Activated T-cell treated with anti-CD3 and anti-CD28 coated beads, Interleukin-2, amount 50 U/mL, for 4 hours (primary cell): Measurements from ENCODE around the gene SYNPO. TPM values are rescaled to one million over a fixed set of nuclear protein-coding genes. Genes with fewer than 3 reads are reported as not detected.
A peak's percentile ranks its signal among the peaks of the same experiment; 100 is the strongest.

Experiments
- ATAC-seq, 2 donors: fragments of 200-7000 bp; cut with Tn5 transposase; one replicate each; pipeline ENCODE4 v1.10.0; 2021
- DNase-seq: peaks from one replicate; pipeline ENCODE4 v3.0.0-alpha.2; 2020
- H3K27me3 Mint-ChIP-seq: one replicate; pipeline ENCODE4 v1.8.0; 2021; ENCODE audit warnings: low read depth, mixed read lengths
- H3K36me3 Mint-ChIP-seq: one replicate; pipeline ENCODE4 v1.8.0; 2022; ENCODE audit warnings: mixed read lengths; ENCODE audit not compliant: insufficient read depth
- H3K4me1 Mint-ChIP-seq: one replicate; pipeline ENCODE4 v1.8.0; 2021; ENCODE audit warnings: low read depth, mixed read lengths
- H3K4me3 Mint-ChIP-seq: one replicate; pipeline ENCODE4 v1.8.0; 2021; ENCODE audit warnings: mild to moderate bottlenecking, moderate library complexity, mixed read lengths
- H3K9me3 Mint-ChIP-seq: one replicate; pipeline ENCODE4 v1.8.0; 2021; ENCODE audit warnings: mixed read lengths
- total RNA-seq, 3 donors: library from RNA; stranded (reverse); gene quantifications; one replicate each; pipeline ENCODE4 v1.2.1, GENCODE V29; 2021

Gene SYNPO
- total RNA-seq, 3 donors from 2014 or later = 0.56 to 1.4 (median 0.79) TPM

DNA sequence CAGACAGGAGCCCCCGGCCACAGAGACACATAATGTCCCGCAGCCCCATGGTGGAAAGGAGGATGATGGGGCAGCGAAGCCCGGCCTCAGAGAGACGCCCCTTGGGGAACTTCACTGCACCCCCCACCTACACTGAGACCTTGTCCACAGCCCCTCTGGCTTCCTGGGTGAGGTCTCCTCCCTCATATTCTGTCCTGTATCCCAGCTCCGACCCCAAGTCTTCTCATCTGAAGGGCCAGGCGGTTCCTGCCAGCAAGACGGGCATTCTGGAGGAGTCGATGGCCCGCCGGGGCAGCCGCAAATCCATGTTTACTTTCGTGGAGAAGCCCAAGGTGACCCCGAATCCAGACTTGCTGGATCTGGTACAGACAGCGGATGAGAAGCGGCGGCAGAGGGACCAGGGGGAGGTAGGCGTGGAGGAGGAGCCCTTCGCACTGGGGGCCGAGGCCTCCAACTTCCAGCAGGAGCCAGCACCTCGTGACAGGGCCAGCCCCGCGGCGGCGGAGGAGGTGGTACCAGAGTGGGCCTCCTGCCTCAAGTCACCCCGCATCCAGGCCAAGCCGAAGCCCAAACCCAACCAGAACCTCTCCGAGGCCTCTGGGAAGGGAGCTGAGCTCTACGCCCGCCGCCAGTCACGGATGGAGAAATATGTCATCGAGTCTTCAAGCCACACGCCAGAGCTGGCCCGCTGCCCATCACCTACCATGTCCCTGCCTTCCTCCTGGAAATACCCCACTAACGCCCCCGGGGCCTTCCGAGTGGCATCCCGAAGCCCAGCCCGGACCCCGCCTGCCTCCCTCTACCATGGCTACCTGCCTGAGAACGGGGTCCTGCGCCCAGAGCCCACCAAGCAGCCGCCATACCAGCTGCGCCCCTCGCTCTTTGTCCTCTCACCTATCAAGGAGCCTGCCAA, 8.9 kb downstream of the SYNPO start:
- no peak for ATAC-seq
- Mint-ChIP-seq H3K27me3 (no peaks in the 10 kb centered on the region), H3K4me3 (no peak overlapping the region), H3K4me1 (no peaks in the 10 kb centered on the region), H3K9me3 (no peaks in the 10 kb centered on the region), H3K36me3 (no peaks in the 10 kb centered on the region)
- DNase-seq = no peak

DNA sequence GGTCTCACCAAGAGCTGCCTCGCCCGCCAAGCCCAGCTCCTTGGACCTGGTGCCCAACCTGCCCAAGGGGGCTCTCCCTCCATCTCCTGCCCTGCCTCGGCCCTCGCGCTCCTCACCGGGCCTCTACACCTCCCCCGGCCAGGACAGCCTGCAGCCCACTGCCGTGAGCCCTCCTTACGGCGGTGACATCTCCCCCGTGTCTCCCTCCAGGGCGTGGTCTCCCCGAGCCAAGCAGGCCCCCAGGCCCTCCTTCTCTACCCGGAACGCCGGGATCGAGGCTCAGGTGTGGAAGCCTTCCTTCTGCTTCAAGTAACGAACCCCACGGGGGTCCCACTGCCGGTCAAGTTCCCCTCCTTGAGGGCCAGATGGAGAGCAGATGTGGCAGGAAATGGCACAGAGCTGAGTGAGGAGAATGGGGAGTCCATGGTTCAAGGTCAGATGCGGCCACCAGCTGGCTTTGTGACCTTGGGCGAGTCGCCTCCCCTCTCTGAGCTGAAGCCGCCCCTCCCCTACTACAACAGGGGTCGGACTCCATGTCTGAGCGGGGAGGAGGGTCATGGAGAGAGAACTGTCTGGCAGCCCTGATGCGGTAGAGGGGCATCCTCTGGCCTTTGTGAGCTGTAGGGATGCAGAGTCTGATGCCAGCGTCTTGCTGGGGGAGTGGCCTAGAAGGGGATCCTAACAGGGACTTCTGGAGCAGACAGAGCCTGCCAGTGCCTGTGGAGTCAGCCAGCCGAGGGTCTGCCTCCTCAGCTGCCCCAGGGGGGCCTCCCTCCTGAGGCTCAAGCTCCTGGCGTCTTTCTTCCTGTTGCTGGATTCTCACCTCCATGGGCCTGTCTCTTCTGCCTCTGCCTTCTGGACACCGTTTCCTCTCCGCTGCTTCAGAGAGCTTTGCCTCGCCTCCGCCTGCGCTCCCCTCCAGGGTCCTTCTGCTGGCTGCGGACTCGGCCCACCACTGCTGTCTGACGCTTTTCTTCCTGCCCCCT, 9.9 kb downstream of the SYNPO start:
- H3K9me3 Mint-ChIP-seq = no peaks in the 10 kb centered on the region
- H3K27me3 Mint-ChIP-seq = no peaks in the 10 kb centered on the region
- H3K4me1 Mint-ChIP-seq = no peaks in the 10 kb centered on the region
- no peaks in the 10 kb centered on the region for H3K36me3 Mint-ChIP-seq
- no peak for DNase-seq
- no peak for ATAC-seq
- no peak overlapping the region for H3K4me3 Mint-ChIP-seq

DNA sequence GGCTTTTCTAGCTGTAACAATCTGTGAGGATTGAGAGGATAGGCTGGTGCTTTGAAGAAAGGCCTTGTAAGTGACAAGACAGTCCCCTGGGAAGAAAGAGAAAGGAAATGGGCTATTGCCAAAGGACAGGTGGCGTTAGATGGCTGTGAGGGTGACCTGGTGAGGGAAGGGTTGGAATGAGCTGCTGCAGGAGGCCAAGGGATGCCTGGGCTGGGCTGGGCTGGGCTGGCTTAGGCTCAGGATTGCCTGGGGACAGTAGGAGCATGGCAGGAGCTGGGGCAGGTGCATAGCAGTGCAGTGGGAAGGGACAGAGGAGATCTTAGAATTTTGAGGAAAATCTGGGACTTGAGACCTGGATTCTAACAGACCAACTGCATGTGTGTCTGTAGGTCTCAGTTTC, 10.9 kb downstream of the SYNPO start:
- Mint-ChIP-seq H3K36me3 (no peaks in the 10 kb centered on the region), H3K4me1 (peaks cover 1% of the 10 kb centered on the region), H3K4me3 (no peak overlapping the region), H3K9me3 (no peaks in the 10 kb centered on the region), H3K27me3 (no peaks in the 10 kb centered on the region)
- no peak for DNase-seq
- no peak for ATAC-seq

DNA sequence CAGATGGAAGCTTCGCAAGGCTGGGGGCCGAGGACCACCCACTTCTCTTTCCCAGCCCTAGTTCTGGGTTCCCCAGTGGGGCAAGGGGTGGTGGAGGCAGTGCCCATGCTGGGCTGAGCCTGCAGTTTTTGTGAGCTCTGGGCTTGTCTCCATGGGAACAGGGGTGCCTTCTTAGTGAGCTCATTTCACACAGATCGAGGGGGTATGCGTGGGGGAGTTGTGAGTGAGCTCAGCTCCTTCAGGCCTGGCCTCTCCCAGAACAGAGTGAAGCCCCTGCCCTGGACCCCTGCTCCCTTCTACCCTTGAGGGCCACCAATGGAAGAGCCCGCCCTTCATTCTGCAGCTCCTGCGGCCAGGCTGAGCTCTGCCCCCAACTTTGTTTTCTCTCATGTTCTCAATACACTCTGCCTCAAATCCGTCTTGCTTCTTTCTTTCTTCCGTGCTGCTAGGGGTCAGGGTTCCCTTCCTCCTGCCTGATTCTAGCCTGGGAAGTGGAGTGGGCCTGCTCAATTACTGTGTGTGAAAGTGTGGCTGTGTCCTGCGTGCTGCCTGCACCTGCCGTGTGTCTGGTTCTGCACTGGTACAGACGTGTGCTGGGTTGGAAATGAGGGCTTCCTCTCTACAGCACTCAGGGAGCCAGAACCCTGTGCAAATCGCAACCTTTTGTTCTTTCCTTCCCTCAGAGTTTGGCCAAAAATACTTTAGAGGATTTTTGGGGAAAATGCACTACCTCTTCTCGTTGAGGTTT, 11.6 kb downstream of the SYNPO start:
- no peaks in the 10 kb centered on the region for H3K36me3 Mint-ChIP-seq
- H3K4me1 Mint-ChIP-seq = peaks cover 2% of the 10 kb centered on the region
- no peak overlapping the region for H3K4me3 Mint-ChIP-seq
- no peaks in the 10 kb centered on the region for H3K27me3 Mint-ChIP-seq
- no peak for DNase-seq
- ATAC-seq = no peak
- H3K9me3 Mint-ChIP-seq = no peaks in the 10 kb centered on the region

DNA sequence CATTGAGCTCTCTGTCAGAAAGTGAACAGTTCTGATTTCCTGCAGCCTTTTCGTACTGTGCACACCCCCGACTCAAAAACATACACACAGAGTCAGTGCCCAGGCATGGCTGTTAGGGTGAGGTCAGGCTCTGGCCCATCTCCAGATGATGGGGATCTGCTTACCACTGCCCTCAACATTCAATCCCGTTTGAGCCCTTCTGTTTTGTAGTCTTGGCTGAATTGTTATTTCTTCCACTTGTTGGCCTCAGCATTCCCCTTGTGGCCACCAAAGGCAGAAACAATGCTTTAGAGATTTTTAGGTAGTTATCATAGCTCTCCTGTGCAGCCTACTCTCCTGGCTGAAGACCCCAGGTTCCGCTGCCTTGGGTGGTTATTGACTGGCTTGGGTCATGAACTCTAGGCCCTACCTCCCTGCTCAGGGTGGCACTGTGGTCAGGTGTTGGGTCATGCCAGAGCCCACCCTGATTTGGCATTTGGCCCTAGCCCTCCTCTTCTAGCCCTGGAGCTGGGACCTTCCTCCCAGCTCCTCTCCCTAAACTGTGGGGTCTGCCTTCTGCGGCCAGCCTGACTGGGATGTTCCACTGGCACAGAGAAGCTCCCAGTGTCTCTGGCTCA, 12.8 kb downstream of the SYNPO start:
- no peaks in the 10 kb centered on the region for H3K36me3 Mint-ChIP-seq
- H3K4me3 Mint-ChIP-seq = no peak overlapping the region
- H3K4me1 Mint-ChIP-seq = peaks cover 4% of the 10 kb centered on the region
- DNase-seq (no peak), ATAC-seq (no peak)
- no peaks in the 10 kb centered on the region for H3K27me3 Mint-ChIP-seq
- H3K9me3 Mint-ChIP-seq = no peaks in the 10 kb centered on the region

DNA sequence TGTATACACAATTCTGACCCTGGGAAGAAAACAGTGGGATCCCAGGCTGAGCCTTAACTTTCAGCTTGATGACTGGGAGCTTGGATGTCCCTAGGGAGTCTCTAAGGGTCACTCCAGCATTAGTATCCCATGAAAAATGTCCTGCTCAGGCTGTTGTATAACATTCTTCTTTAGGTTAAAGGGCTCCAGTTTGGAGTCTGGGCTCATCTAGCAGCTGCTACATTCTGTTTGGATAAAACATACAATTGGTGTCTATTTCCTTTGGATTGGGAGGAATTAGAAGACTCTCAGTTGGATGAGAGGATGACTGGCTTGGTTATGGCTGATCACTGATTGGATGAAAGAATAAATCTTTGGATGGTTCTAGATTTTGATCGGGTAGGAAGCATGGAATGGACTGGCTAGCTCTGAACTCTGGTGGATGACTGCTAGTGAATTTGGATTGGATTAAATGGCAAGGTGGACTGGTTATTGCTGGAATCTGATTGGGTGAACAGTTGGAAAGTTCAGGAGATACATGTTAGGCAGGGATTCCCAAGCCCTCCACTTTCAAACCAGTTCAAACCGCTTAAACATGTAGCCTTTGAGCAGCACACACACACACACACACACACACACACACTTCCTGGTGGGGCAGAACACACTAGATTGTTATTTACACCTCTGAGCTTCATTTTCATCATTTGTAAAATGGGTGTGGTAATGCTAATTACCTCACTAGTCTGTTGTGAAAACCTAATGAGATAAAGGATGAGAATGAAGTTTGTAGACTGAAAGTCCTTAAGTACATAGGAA, 13.5 kb downstream of the SYNPO start:
- DNase-seq (no peak), ATAC-seq (no peak)
- H3K27me3 Mint-ChIP-seq = no peaks in the 10 kb centered on the region
- H3K4me1 Mint-ChIP-seq = peaks cover 4% of the 10 kb centered on the region
- H3K9me3 Mint-ChIP-seq = no peaks in the 10 kb centered on the region
- no peak overlapping the region for H3K4me3 Mint-ChIP-seq
- no peaks in the 10 kb centered on the region for H3K36me3 Mint-ChIP-seq

DNA sequence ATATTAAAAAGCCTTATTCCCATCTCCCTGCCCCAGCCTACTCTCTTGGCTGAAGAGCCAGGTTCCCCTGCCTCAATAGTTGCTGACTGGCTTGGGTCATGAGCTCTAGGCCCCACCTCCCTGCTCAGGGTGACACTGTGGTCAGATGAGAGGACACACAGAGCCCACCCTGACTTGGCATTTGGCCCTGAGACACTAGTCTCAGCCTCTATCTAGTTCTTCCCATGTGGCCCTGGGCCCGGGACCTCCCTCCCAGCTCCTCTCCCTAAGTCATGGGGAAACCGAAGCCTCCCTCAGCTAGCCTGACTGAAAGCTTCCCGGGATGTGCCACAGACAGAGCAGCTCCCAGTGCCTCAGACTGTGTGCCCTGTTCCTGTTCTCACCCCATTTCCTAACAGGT, 14.8 kb downstream of the SYNPO start:
- Mint-ChIP-seq H3K27me3 (peaks cover 2% of the 10 kb centered on the region), H3K4me1 (peaks cover 4% of the 10 kb centered on the region), H3K4me3 (no peak overlapping the region), H3K9me3 (no peaks in the 10 kb centered on the region), H3K36me3 (no peaks in the 10 kb centered on the region)
- DNase-seq = no peak
- no peak for ATAC-seq

DNA sequence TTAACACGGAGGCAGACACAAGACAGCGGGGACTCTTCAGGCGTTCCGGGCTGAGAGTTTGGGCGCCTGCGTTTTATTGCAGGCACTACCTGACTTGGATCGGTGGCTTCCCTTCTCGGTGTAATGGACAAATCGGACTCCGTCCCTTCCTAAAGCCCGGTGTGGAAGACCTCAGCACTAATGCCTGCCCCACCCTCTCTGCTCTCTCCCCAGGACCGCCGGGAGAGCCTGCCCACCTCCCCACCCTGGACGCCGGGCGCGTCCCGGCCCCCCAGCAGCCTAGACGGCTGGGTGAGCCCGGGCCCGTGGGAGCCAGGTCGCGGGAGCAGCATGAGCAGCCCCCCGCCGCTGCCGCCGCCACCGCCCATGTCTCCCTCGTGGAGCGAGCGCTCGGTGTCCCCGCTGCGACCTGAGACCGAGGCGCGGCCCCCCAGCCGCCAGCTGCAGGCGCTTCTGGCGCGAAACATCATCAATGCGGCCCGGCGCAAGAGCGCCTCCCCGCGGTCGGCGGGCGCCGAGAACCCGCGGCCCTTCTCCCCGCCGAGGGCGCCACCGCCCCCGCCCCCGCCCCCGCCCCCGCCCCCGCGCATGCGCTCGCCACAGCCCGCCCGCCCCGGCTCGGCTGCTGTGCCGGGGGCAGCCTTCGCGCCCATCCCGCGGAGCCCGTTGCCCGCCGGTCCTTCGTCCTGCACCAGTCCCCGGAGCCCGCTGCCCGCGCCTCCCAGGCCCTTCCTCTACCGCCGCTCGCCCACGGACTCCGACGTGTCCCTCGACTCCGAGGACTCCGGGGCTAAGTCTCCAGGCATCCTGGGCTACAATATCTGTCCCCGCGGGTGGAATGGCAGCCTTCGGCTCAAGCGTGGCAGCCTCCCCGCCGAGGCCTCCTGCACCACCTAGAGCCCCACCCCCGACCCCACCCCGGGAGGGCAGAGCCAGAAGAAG, 16.0 kb downstream of the SYNPO start:
- peak overlapping the region; percentile 71 for H3K4me3 Mint-ChIP-seq
- H3K4me1 Mint-ChIP-seq = peaks cover 4% of the 10 kb centered on the region

DNA sequence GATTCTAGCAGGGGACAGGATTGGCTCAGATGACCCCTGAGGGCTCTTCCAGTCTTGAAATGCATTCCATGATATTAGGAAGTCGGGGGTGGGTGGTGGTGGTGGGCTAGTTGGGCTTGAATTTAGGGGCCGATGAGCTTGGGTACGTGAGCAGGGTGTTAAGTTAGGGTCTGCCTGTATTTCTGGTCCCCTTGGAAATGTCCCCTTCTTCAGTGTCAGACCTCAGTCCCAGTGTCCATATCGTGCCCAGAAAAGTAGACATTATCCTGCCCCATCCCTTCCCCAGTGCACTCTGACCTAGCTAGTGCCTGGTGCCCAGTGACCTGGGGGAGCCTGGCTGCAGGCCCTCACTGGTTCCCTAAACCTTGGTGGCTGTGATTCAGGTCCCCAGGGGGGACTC, 17.7 kb downstream of the SYNPO start:
- H3K4me1 Mint-ChIP-seq = peaks cover 4% of the 10 kb centered on the region
- peak overlapping the region; percentile 12 for H3K4me3 Mint-ChIP-seq
- ATAC-seq = no peak
- peaks cover 2% of the 10 kb centered on the region for H3K27me3 Mint-ChIP-seq
- DNase-seq = no peak
- H3K9me3 Mint-ChIP-seq = no peaks in the 10 kb centered on the region
- H3K36me3 Mint-ChIP-seq = no peaks in the 10 kb centered on the region

More for the DNA sequence above, 16.0 kb downstream of the SYNPO start:
- Mint-ChIP-seq H3K36me3 (no peaks in the 10 kb centered on the region), H3K9me3 (no peaks in the 10 kb centered on the region), H3K27me3 (peaks cover 2% of the 10 kb centered on the region)
- DNase-seq (peak; percentile 74), ATAC-seq (peak; percentile 87)

DNA sequence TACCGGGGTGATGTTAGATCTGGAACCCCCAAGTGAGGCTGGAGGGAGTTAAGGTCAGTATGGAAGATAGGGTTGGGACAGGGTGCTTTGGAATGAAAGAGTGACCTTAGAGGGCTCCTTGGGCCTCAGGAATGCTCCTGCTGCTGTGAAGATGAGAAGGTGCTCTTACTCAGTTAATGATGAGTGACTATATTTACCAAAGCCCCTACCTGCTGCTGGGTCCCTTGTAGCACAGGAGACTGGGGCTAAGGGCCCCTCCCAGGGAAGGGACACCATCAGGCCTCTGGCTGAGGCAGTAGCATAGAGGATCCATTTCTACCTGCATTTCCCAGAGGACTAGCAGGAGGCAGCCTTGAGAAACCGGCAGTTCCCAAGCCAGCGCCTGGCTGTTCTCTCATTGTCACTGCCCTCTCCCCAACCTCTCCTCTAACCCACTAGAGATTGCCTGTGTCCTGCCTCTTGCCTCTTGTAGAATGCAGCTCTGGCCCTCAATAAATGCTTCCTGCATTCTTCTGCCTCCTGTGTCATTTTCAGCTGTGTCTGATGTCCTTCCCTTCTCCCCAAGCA, 18.3 kb downstream of the SYNPO start:
- ATAC-seq (no peak), DNase-seq (no peak)
- Mint-ChIP-seq H3K4me3 (no peak overlapping the region), H3K9me3 (no peaks in the 10 kb centered on the region), H3K4me1 (peaks cover 4% of the 10 kb centered on the region), H3K36me3 (no peaks in the 10 kb centered on the region), H3K27me3 (peaks cover 2% of the 10 kb centered on the region)

DNA sequence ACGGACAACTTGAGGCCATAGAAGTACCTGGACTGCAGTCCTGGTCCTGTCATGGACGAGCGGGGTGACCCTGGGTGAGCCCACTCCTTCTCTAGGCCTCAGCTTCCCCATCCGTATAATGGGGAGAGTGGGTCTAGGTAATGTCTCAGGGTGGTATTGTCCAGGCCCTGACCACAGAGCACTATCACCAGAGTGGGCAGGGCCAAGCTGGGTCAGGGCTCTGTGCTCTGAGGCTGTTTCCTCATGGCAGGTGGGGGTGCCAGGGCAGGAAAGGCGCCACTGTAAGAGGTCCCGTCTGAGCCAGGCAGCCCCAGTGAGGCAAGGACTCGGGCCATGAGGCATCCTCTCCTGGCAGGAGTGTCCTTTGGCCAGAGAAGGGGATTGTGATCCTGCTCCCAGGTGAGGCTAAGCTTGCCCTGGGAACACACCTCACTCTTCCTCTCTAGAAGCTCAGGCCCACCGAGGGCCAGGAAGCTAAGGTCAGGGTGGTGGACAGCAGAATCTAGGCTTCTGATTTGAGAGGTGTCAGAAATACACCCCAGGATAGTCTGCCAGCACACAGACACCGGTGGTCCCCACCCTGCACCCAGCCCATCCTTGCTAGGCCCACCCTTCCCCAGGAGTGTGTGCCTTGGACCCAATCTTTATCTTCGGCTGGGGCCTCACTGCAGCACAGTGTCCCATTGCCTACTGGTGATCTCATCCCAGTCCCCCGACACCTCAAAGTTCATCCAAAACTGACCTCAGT, 19.1 kb downstream of the SYNPO start:
- no peaks in the 10 kb centered on the region for H3K36me3 Mint-ChIP-seq
- H3K4me1 Mint-ChIP-seq = peaks cover 4% of the 10 kb centered on the region
- H3K9me3 Mint-ChIP-seq = no peaks in the 10 kb centered on the region
- H3K27me3 Mint-ChIP-seq = peaks cover 2% of the 10 kb centered on the region
- DNase-seq (no peak), ATAC-seq (no peak)
- no peak overlapping the region for H3K4me3 Mint-ChIP-seq
